HG03135 (cell line): ENCODE results near the gene BRWD1.
"Not testable (repeated sequence)": the region's sequence is repeated elsewhere in the genome, so short reads cannot be mapped to it uniquely, and the experiment has no call there.

ENCODE experiments used
- ATAC-seq: cut with Tn5 transposase; IDR thresholded peaks from one replicate; pipeline ENCODE4 v1.9.1; 2021; ENCODE audit warnings: mild to moderate bottlenecking, moderate library complexity; ENCODE audit not compliant: unreplicated experiment

BRWD1 gene

GRCh38 chr21:39296891-39297290, 16.5 kb downstream of the BRWD1 start:
- ATAC-seq, result no peak

- ATAC-seq, result no peak
Observed at GRCh38 chr21:39288987-39289386, 24.4 kb downstream of the BRWD1 start.

DNA sequence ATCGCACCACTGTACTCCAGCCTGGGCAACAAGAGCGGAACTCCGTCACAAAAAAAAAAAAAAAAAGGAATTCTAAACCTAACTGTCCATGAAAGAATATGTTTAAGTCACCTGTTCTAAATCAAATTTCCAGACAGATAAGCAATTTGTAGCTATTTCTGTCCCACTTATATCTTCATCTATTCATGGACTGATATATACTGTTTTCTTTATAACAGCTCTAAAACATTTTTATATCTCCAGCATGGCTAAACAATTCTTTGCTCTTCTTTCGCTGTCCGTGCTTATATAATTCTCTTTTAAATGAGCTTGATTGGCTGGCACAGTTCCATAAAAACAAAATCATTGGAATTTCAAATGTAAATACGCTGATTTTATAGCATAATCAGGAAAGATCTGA, 30.5 kb downstream of the BRWD1 start:
- ATAC-seq, result no peak

DNA sequence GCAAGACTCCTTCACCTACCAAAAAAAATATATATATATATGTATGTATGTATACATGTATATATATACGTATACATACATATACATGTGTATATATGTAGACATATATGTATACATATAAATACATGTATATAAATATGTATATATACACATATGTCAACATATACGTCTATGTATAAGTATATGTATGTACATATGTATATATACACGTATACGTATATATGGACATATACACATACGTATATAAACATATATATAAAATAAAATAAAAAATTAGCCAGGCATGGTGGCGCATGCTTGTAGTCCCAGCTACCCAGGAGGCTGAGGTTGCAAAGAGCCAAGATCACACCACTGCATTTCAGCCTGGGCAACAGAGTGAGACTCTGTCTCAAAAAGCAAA, 31.6 kb downstream of the BRWD1 start:
- ATAC-seq, result no peak

DNA sequence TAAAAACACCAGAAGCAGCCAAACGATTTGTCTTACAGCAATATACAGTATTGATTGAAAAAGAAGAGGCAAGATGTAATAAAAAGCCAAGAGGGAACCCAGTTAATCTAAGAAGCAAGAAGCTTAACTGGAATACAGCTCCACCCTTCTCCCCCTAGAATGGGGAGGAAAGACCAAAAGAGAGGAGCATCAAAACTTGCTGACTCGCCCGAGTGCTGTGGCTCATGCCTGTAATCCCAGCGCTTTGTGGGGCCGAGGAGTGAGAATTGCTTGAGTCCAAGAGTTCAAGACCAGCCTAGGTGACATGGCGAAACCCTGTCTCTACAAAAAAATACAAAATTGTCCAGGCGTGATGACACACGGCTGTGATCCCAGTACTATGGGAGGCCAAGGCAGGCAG, 32.2 kb downstream of the BRWD1 start:
- ATAC-seq, result no peak

GRCh38 chr21:39269620-39270019, 43.8 kb downstream of the BRWD1 start:
- ATAC-seq, result no peak

DNA sequence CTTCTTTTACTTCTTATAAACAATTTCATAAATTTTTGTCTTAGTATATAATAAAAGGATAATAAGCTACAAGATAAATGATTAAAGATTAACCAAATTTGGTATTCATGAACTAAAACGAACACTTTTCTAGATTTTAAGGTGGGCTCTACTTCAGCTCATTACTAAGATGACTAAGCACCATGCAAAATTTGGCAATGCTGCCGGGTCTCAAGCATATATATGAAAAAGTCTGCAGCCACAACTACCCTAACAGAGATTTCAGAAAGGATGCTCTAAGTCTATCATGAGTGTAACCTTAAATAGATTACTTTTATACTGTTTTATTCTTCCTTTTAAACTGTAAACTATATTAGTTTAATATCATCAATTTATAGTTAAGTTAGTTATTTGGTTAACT, 47.8 kb downstream of the BRWD1 start:
- ATAC-seq, result no peak

- ATAC-seq, result no peak
Observed at GRCh38 chr21:39263372-39263771, 50.1 kb downstream of the BRWD1 start.

GRCh38 chr21:39258207-39258606, 55.2 kb downstream of the BRWD1 start:
- ATAC-seq, result no peak

DNA sequence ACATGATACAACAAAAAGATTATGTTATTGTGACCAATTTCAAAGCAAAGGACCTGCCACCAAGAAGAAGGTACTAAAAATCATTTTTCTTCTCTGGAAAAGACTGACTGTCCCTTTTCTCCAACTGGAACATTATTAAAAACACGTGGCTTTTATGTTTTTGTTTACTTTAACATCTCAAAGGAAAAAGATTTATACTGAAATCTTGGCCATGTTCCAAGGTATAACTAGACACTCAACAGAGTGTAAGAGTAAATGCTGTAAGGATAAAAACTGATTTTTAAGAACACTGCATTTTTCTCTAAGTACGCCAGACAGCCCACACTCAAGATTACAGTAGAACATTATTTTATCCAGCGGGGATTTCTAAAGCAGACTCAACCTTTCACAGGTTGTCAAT, 62.1 kb downstream of the BRWD1 start:
- no peak for ATAC-seq

GRCh38 chr21:39238275-39238674, 75.2 kb downstream of the BRWD1 start:
- no peak for ATAC-seq

- no peak for ATAC-seq
Observed at GRCh38 chr21:39232861-39233291, 80.6 kb downstream of the BRWD1 start.

DNA sequence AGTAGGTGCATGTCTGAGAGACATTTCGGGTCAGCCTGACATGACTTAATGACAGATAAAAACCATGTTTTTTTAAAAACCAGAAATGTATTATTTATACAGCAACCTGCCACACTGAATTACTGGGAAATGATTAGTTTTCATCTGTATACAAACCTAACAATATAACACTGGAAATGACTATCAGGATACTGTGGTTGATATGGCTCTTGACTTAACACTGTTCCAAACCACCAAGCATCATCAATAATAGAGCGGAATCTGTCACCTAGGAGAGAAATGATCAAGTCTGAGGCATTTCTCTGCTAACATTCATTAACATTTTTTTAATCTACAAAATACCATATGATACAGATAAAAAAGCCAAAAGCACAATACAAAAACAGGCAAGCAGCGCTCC, 88.5 kb downstream of the BRWD1 start:
- ATAC-seq, result no peak

DNA sequence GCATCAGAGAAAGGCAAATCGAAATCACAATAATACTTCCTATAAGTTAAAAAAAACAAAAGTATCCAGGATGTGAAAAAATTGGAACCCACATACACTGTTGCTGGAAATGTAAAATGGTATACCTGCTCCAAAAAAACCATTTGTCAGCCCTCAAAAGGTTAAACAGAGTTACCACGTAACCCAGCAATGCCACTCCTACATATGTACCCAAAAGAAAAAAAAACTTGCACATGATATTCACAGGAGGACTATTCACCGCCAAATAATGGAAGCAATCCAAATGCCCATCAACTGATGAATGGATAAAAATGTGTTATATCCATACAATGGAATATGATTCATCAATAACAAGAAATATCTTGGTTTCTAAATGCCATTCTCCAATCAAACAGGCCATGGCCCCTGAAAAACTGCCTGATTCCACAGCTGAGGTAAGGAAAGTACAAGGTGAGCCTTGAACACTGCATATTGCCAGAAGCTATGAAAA, 91.4 kb downstream of the BRWD1 start:
- ATAC-seq, result no peak

- ATAC-seq, result no peak
Observed at GRCh38 chr21:39221282-39221996, 92.0 kb downstream of the BRWD1 start.

DNA sequence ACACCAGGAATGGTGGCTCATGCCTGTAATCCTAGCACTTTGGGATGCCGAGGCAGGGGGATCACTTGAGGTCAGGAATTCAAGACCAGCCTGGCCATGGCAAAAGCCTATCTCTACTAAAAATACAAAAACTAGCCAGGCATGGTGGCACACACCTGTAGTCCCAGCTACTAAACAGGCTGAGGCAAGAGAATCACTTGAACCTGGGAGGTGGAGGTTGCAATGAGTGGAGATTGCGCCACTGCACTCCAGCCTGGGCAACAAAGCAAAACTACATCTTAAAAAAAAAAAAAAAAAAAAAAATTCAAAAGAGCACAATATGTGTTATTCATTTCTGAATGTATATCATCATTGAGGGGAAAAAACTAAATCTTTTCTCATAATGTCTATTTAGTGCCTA, 92.6 kb downstream of the BRWD1 start:
- ATAC-seq, result not testable (repeated sequence)

DNA sequence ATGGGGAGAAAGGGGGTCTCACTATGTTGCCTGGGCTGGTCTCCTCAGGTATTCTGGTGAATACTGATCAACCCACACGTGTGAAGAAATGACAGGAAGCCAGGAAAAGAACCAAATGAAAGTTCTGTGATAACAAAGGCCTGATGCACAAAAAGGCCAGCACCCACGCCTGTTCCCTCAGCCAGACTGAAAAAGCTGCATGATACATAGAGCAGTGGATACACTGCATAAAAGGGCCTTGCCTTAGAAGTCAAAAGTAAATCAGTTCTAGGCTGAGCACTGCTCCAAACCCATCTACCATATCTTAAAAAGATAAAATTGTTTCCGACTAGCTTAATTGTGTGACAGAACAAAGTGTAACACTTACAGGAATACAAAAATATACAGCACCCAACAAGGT, 93.3 kb downstream of the BRWD1 start:
- ATAC-seq, result no peak

DNA sequence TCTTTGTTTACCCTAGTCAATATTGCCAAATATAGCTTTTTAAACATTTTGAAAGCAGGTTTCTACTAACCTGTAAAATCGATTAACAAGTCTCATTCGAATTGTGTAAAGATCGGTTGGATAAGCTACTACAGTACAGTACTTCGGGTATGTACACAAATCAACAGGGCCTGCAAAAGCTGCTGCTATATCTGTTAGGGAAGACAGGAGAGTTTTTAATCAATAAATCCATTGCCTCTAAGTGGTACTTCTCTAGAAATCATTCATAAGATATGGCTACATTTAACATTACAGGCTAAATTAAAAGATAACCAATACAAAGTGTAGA, 95.4 kb downstream of the BRWD1 start:
- ATAC-seq, result no peak

GRCh38 chr21:39217356-39218081, 95.9 kb downstream of the BRWD1 start:
- no peak for ATAC-seq

GRCh38 chr21:39216290-39216689, 97.1 kb downstream of the BRWD1 start:
- ATAC-seq, result no peak

DNA sequence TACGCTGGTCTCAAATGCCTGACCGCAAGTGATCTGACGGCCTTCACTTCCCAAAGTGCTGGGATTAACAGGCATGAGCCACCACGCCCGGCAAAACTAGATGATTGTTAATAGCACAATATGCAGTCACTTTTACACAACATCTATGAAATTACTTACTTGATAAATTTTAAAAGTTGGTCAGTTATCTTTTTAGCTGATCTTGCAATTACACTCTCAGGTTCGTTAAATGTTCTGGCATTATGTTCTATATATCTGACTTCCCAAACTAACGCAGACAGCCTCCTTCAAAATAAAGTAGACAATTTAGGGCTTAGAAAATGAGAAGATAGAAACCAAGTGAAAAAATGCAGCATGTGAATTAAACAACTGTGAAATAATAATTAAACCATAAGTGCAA, 98.4 kb downstream of the BRWD1 start:
- no peak for ATAC-seq

- no peak for ATAC-seq
Observed at GRCh38 chr21:39209334-39209688, 104.1 kb downstream of the BRWD1 start.
